ENCODE results near the gene PROM1. TPM values are rescaled to one million over a fixed set of nuclear protein-coding genes. Genes with fewer than 3 reads are reported as not detected.

Gene PROM1
- polyA plus RNA-seq, 3 donors = not detected

GRCh38 chr4:16019649-16020048, 64.2 kb downstream of the PROM1 start:
- no peak overlapping the region for H3K9ac ChIP-seq (ENCODE audit: insufficient read depth, low read length, poor library complexity, severe bottlenecking)
- no peaks in the 10 kb centered on the region for H4K20me1 ChIP-seq (ENCODE audit: insufficient read depth, low read length)
- H3K36me3 ChIP-seq (replicated peaks in 1 of 2; ENCODE audit: control insufficient read depth in 1 of 2, insufficient read depth in 2 of 2, low read length in 2 of 2) = no peaks in the 10 kb centered on the region
- no peaks in the 10 kb centered on the region for H3K4me1 Mint-ChIP-seq
- no peaks in the 10 kb centered on the region for H3K9me3 ChIP-seq (replicated peaks in 1 of 2; ENCODE audit: control insufficient read depth in 1 of 2, insufficient read depth in 1 of 2, low read length in 2 of 2)
- peak overlapping the region in 1 of 7 donors; percentile 21 for H3K27ac Mint-ChIP-seq
- H3K36me3 Mint-ChIP-seq = no peaks in the 10 kb centered on the region
- no peak overlapping the region for H3K4me3 Mint-ChIP-seq
- H3K27me3 ChIP-seq (ENCODE audit: control insufficient read depth in 2 of 2, insufficient read depth in 2 of 2, low read length in 2 of 2) = no peaks in the 10 kb centered on the region
- peaks cover 0 to 3% (median 0%) of the 10 kb centered on the region in 3 donors for H3K27me3 Mint-ChIP-seq (ENCODE audit: low read depth in 3 of 3)
- TF ChIP-seq, protein P1, sequence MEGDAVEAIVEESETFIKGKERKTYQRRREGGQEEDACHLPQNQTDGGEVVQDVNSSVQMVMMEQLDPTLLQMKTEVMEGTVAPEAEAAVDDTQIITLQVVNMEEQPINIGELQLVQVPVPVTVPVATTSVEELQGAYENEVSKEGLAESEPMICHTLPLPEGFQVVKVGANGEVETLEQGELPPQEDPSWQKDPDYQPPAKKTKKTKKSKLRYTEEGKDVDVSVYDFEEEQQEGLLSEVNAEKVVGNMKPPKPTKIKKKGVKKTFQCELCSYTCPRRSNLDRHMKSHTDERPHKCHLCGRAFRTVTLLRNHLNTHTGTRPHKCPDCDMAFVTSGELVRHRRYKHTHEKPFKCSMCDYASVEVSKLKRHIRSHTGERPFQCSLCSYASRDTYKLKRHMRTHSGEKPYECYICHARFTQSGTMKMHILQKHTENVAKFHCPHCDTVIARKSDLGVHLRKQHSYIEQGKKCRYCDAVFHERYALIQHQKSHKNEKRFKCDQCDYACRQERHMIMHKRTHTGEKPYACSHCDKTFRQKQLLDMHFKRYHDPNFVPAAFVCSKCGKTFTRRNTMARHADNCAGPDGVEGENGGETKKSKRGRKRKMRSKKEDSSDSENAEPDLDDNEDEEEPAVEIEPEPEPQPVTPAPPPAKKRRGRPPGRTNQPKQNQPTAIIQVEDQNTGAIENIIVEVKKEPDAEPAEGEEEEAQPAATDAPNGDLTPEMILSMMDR (IDR thresholded peaks at IDR 0.05) = no peak
- H3K9me3 Mint-ChIP-seq = no peaks in the 10 kb centered on the region
- intact Hi-C loops (cut with micrococcal nuclease) = loop anchor here (10.0 kb wide), 1 partner anchor 425 kb away; no protein-coding TSS in a partner anchor
- H3K4me1 ChIP-seq (ENCODE audit: control insufficient read depth in 1 of 2, insufficient read depth in 2 of 2, low read length in 2 of 2) = no peaks in the 10 kb centered on the region
- H3K4me3 ChIP-seq (replicated peaks in 1 of 3; ENCODE audit: low read depth in 2 of 3, low read length in 3 of 3) = no peak overlapping the region
- no peak for DNase-seq
- WGBS (ENCODE audit: insufficient coverage) = no CpG with 5 or more reads among the region's 3 CpGs
- H2AFZ ChIP-seq (ENCODE audit: insufficient read depth, low read depth, low read length, poor library complexity, severe bottlenecking) = no peak overlapping the region
- no peak overlapping the region for H3K27ac ChIP-seq (ENCODE audit: low read depth in 1 of 2, low read length in 2 of 2)
- H3K79me2 ChIP-seq (ENCODE audit: insufficient read depth, low read length) = no peaks in the 10 kb centered on the region
- H3K4me2 ChIP-seq (replicated peaks; ENCODE audit: extremely low read depth, low read length, poor library complexity, severe bottlenecking) = no peak overlapping the region

DNA sequence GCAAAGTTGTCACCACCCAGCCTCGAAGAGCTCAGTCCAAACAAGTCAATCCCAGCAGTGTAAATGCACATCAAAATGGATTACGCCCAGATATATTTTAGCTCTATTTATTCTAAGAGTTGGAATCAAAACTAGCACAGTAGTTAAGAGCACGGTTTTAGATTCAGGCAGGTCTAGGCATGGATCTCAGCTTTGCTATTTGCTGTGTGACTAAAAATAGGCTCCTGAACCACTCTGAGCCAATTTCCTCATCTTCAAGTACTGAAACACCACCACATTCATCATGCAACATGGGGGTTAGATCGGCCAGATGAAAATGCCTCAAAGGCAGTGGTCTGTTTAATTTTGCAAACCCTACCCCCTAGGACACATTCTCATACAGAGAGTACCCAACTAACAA, 65.0 kb downstream of the PROM1 start:
- Mint-ChIP-seq H3K9me3 (no peaks in the 10 kb centered on the region), H3K27me3 (ENCODE audit: low read depth in 3 of 3) (peaks cover 0 to 3% (median 0%) of the 10 kb centered on the region in 3 donors), H3K4me1 (no peaks in the 10 kb centered on the region), H3K4me3 (no peak overlapping the region), H3K36me3 (no peaks in the 10 kb centered on the region), H3K27ac (no peak overlapping the region)
- DNase-seq = no peak
- WGBS (ENCODE audit: insufficient coverage) = 92% methylated on average over 2 of the region's 4 CpGs
- Histone ChIP-seq H2AFZ (ENCODE audit: insufficient read depth, low read depth, low read length, poor library complexity, severe bottlenecking) (no peak overlapping the region), H3K27me3 (ENCODE audit: control insufficient read depth in 2 of 2, insufficient read depth in 2 of 2, low read length in 2 of 2) (no peaks in the 10 kb centered on the region), H3K4me1 (ENCODE audit: control insufficient read depth in 1 of 2, insufficient read depth in 2 of 2, low read length in 2 of 2) (no peaks in the 10 kb centered on the region), H3K9me3 (replicated peaks in 1 of 2; ENCODE audit: control insufficient read depth in 1 of 2, insufficient read depth in 1 of 2, low read length in 2 of 2) (no peaks in the 10 kb centered on the region), H3K27ac (ENCODE audit: low read depth in 1 of 2, low read length in 2 of 2) (no peak overlapping the region), H3K4me2 (replicated peaks; ENCODE audit: extremely low read depth, low read length, poor library complexity, severe bottlenecking) (no peak overlapping the region), H3K9ac (ENCODE audit: insufficient read depth, low read length, poor library complexity, severe bottlenecking) (no peak overlapping the region), H4K20me1 (ENCODE audit: insufficient read depth, low read length) (no peaks in the 10 kb centered on the region), H3K36me3 (replicated peaks in 1 of 2; ENCODE audit: control insufficient read depth in 1 of 2, insufficient read depth in 2 of 2, low read length in 2 of 2) (no peaks in the 10 kb centered on the region), H3K79me2 (ENCODE audit: insufficient read depth, low read length) (no peaks in the 10 kb centered on the region), H3K4me3 (replicated peaks in 1 of 3; ENCODE audit: low read depth in 2 of 3, low read length in 3 of 3) (no peak overlapping the region)
- TF ChIP-seq, protein P1 (IDR thresholded peaks at IDR 0.05) = no peak
- intact Hi-C loops (cut with micrococcal nuclease) = no loop called here

Measured in CD14-positive monocyte (primary cell).